CD14-positive monocyte (primary cell): ENCODE data around the gene MISP. TPM values are rescaled to one million over a fixed set of nuclear protein-coding genes. Genes with fewer than 3 reads are reported as not detected.

Experiments
- DNase-seq, 3 donors: peaks; one replicate each; pipeline ENCODE4 v3.0.0-alpha.2; 2011 to 2022
- H2AFZ ChIP-seq: 2 replicates; pipeline ENCODE4 v1.6.0; 2012; ENCODE audit warnings: mild to moderate bottlenecking, low read depth, low read length, inconsistent platforms; ENCODE audit not compliant: insufficient read depth, poor library complexity, severe bottlenecking
- H3K27ac ChIP-seq, 2 donors: 1 replicate in 1 of 2; 2 replicates in 1 of 2; pipeline ENCODE4 v1.5.1; 2012 to 2013; ENCODE audit warnings: low read length in 2 of 2, control low read depth in 1 of 2, inconsistent platforms in 1 of 2, low read depth in 1 of 2, mild to moderate bottlenecking in 1 of 2
- H3K27me3 ChIP-seq, 2 donors: one replicate each; pipeline versions ENCODE4 v1.6.0 to v1.6.1; 2011 to 2013; ENCODE audit warnings: low read length in 2 of 2; ENCODE audit not compliant: control insufficient read depth in 2 of 2, insufficient read depth in 2 of 2
- H3K36me3 ChIP-seq, 2 donors: replicated peaks in 1 of 2; 1 replicate in 1 of 2; 2 replicates in 1 of 2; pipeline versions ENCODE4 v1.5.1 to v1.6.1; 2012 to 2013; ENCODE audit warnings: low read length in 2 of 2, control low read depth in 1 of 2, inconsistent platforms in 1 of 2, mild to moderate bottlenecking in 1 of 2; ENCODE audit not compliant: insufficient read depth in 2 of 2, control insufficient read depth in 1 of 2
- H3K4me1 ChIP-seq, 2 donors: 1 replicate in 1 of 2; 2 replicates in 1 of 2; pipeline versions ENCODE4 v1.5.1 to v1.6.1; 2012 to 2013; ENCODE audit warnings: low read length in 2 of 2, control low read depth in 1 of 2, inconsistent platforms in 1 of 2, mild to moderate bottlenecking in 1 of 2, moderate library complexity in 1 of 2; ENCODE audit not compliant: insufficient read depth in 2 of 2, control insufficient read depth in 1 of 2
- H3K4me2 ChIP-seq: replicated peaks from 2 replicates; pipeline ENCODE3; 2012; ENCODE audit warnings: low read length, moderate library complexity, mild to moderate bottlenecking; ENCODE audit not compliant: poor library complexity, severe bottlenecking; ENCODE audit errors: extremely low read depth
- H3K4me3 ChIP-seq, 3 experiments: fragments of 200-600 bp in 1 of 3; sonication (generic) in 1 of 3; replicated peaks in 1 of 3; 1 replicate in 2 of 3; 2 replicates in 1 of 3; pipeline ENCODE4 v1.5.1; 2011 to 2013; ENCODE audit warnings: low read length in 3 of 3, mild to moderate bottlenecking in 3 of 3, control low read depth in 2 of 3, low read depth in 2 of 3, inconsistent platforms in 1 of 3, moderate library complexity in 1 of 3
- H3K79me2 ChIP-seq: 2 replicates; pipeline ENCODE4 v1.6.0; 2012; ENCODE audit warnings: mild to moderate bottlenecking, control low read depth, inconsistent platforms, low read length, moderate library complexity; ENCODE audit not compliant: insufficient read depth
- H3K9ac ChIP-seq: 2 replicates; pipeline ENCODE4 v1.6.0; 2017; ENCODE audit warnings: low read length, mild to moderate bottlenecking; ENCODE audit not compliant: insufficient read depth, poor library complexity, severe bottlenecking
- H3K9me3 ChIP-seq, 2 donors: replicated peaks in 1 of 2; 1 replicate in 1 of 2; 2 replicates in 1 of 2; pipeline versions ENCODE4 v1.5.1 to v1.6.1; 2012 to 2013; ENCODE audit warnings: low read length in 2 of 2, control low read depth in 1 of 2; ENCODE audit not compliant: control insufficient read depth in 1 of 2, insufficient read depth in 1 of 2
- H4K20me1 ChIP-seq: 2 replicates; pipeline ENCODE4 v1.6.0; 2012; ENCODE audit warnings: mild to moderate bottlenecking, low read length, control low read depth, moderate library complexity; ENCODE audit not compliant: insufficient read depth
- H3K27ac Mint-ChIP-seq, 7 donors: one replicate each; pipeline ENCODE4 v1.8.0; 2020; ENCODE audit warnings: mild to moderate bottlenecking in 7 of 7, mixed read lengths in 7 of 7, moderate library complexity in 6 of 7, inconsistent platforms in 2 of 7
- H3K27me3 Mint-ChIP-seq, 3 donors: one replicate each; pipeline ENCODE4 v1.8.0; 2021 to 2022; ENCODE audit warnings: low read depth in 3 of 3, mild to moderate bottlenecking in 3 of 3, mixed read lengths in 3 of 3, moderate library complexity in 3 of 3, inconsistent platforms in 1 of 3
- H3K36me3 Mint-ChIP-seq, 2 donors: one replicate each; pipeline ENCODE4 v1.8.0; 2020; ENCODE audit warnings: mixed read lengths in 2 of 2, inconsistent platforms in 1 of 2, mild to moderate bottlenecking in 1 of 2
- H3K4me1 Mint-ChIP-seq: one replicate; pipeline ENCODE4 v1.8.0; 2020; ENCODE audit warnings: mild to moderate bottlenecking, mixed read lengths
- H3K4me3 Mint-ChIP-seq, 2 donors: one replicate each; pipeline ENCODE4 v1.8.0; 2020; ENCODE audit warnings: mild to moderate bottlenecking in 2 of 2, mixed read lengths in 2 of 2, moderate library complexity in 1 of 2
- H3K9me3 Mint-ChIP-seq, 7 donors: one replicate each; pipeline ENCODE4 v1.8.0; 2020 to 2022; ENCODE audit warnings: mixed read lengths in 7 of 7, mild to moderate bottlenecking in 6 of 7, moderate library complexity in 6 of 7, inconsistent platforms in 2 of 7
- WGBS: methylation state at CpG from one replicate; pipeline ENCODE4 v1.1.5; 2013; ENCODE audit warnings: missing lambda C conversion rate; ENCODE audit not compliant: insufficient coverage; 5-methylcytosine and 5-hydroxymethylcytosine counted together
- intact Hi-C, 2 donors: fragments of 100-400 bp; cut with micrococcal nuclease; formaldehyde crosslinking; loops; one replicate each; pipeline versions ENCODE4 v1.15.0 to v1.15.1; 2023
- polyA plus RNA-seq, 3 donors: library from polyadenylated mRNA; depleted of rRNA in 1 of 3; unstranded in 2 of 3; stranded (reverse) in 1 of 3; fragments of 300-500 nt in 2 of 3; fragments of >200 nt in 1 of 3; fragmentation: Illumina TruSeq in 2 of 3; gene quantifications; 1 replicate in 2 of 3; 2 replicates in 1 of 3; pipeline ENCODE4 v1.2.3, GENCODE V29; 2012 to 2021
- TF ChIP-seq, protein P1 (sequence below): fragments of 200-600 bp; IDR thresholded peaks from one replicate; pipeline ENCODE4 v1.8.0; 2022; ENCODE audit warnings: antibody characterized with exemption, mild to moderate bottlenecking

Gene MISP
- polyA plus RNA-seq, 3 donors, result not detected

DNA sequence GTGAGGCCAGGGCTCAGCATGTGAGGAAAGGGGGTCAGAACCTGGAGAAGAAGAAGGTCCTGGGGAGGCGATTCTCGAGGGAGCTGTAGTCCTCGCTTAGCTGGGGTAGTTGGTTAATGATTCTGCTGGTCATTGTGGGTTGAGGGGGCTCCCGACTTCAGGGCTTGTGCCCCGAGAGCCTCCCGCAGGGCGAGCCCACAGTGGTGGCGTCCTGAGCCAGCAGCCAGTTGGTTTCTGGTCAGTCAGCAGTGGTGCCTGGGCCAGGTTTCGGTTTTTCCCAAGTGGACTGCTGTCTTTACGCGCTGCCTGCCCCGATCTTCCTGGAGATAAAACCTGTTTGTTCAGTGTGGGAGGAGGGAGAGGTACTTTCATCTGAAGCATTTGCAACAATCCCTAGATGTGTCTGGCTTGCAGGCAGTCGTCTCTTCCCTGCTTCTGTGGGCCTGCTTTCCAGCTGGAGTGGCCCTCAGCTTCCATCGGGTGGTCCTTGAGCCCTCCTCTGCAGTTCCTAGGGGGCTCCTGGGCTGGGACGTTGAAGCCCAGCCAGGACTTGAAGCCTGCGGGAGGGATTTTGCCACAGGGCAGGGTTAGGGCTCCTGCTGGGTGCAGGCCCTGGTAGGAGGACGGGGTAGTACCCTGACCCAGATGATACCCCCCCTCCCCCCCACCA is 49.6 kb downstream of the MISP start:
- intact Hi-C loops, result no loop called here
- H3K27ac Mint-ChIP-seq, result peak overlapping the region in 6 of 7 donors; percentile 10 to 78 (median 38)
- H3K27me3 ChIP-seq, result no peaks in the 10 kb centered on the region
- H3K9ac ChIP-seq, result no peak overlapping the region
- H3K36me3 Mint-ChIP-seq, result peaks cover 18 to 50% of the 10 kb centered on the region in 2 donors
- H2AFZ ChIP-seq, result no peak overlapping the region
- H3K9me3 ChIP-seq, result no peaks in the 10 kb centered on the region
- peak overlapping the region in 1 of 2 donors; percentile 21 for H3K4me3 Mint-ChIP-seq
- TF ChIP-seq, protein P1, sequence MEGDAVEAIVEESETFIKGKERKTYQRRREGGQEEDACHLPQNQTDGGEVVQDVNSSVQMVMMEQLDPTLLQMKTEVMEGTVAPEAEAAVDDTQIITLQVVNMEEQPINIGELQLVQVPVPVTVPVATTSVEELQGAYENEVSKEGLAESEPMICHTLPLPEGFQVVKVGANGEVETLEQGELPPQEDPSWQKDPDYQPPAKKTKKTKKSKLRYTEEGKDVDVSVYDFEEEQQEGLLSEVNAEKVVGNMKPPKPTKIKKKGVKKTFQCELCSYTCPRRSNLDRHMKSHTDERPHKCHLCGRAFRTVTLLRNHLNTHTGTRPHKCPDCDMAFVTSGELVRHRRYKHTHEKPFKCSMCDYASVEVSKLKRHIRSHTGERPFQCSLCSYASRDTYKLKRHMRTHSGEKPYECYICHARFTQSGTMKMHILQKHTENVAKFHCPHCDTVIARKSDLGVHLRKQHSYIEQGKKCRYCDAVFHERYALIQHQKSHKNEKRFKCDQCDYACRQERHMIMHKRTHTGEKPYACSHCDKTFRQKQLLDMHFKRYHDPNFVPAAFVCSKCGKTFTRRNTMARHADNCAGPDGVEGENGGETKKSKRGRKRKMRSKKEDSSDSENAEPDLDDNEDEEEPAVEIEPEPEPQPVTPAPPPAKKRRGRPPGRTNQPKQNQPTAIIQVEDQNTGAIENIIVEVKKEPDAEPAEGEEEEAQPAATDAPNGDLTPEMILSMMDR, result no peak
- H3K4me3 ChIP-seq, result peak overlapping the region in 1 of 3 experiments; percentile 97
- peaks cover 40 to 47% of the 10 kb centered on the region in 2 donors for H3K4me1 ChIP-seq
- 67% methylated on average over 10 of the region's 17 CpGs for WGBS
- H3K79me2 ChIP-seq, result peaks cover 82% of the 10 kb centered on the region
- no peaks in the 10 kb centered on the region for H3K9me3 Mint-ChIP-seq
- peak overlapping the region; percentile 16 for H3K4me2 ChIP-seq
- DNase-seq, result no peak
- peaks cover 0 to 1% (median 0%) of the 10 kb centered on the region in 3 donors for H3K27me3 Mint-ChIP-seq
- H3K36me3 ChIP-seq, result peaks cover 40 to 55% of the 10 kb centered on the region in 2 donors
- peaks cover 77% of the 10 kb centered on the region for H4K20me1 ChIP-seq
- H3K4me1 Mint-ChIP-seq, result peaks cover 28% of the 10 kb centered on the region
- H3K27ac ChIP-seq, result peak overlapping the region; percentile 22 to 59

DNA sequence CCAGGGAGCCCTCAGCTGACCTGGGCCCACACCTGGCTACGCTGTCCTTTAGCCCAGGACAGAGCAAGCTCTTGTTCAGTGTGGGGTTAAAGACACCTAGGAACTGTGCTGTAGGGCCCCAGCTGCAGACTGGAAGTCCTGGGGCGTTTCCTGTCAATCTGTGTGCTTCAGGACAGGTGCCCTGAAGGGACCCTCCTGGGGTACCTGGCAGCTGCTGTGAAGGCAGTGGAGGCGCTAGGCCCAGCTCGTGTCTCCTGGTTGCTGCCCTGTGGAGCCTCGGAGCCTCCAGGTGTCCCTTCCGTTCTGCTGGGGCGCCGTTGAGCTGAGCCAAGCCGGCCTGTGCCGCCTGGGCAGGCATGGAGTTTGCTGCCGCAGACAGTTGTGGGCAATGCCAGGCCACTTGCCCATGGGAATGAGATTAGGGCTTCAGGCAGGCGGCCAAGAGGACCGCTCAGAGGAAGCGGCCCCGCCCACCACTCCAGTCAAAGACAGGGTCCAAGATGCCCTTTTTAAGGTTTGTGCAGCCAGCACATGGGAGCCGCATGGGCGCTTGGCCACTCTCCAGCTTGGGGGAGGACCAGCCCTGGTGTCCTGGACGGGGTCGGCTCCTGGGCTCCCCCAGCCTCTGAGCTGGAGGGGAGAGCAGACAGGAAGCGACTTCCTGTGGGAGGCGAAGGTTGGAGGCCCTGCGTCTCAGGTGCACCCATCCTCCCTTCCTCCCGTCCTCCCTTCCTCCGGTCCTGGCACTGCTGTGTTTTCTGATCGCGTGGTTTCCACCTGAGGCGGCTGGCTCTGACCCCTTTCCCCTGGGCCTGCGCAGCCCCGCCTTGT is 50.3 kb downstream of the MISP start:
- Histone ChIP-seq H3K9me3 (no peaks in the 10 kb centered on the region), H3K4me3 (no peak overlapping the region), H3K27ac (peak overlapping the region in 1 of 2 donors; percentile 59), H3K27me3 (no peaks in the 10 kb centered on the region), H3K4me1 (peaks cover 37 to 44% of the 10 kb centered on the region in 2 donors), H2AFZ (no peak overlapping the region), H3K9ac (no peak overlapping the region), H4K20me1 (peaks cover 84% of the 10 kb centered on the region), H3K36me3 (peaks cover 43 to 62% of the 10 kb centered on the region in 2 donors), H3K4me2 (peak overlapping the region; percentile 18), H3K79me2 (peaks cover 87% of the 10 kb centered on the region)
- no peak for DNase-seq
- peak overlapping the region in 3 of 7 donors; percentile 16 to 65 (median 18) for H3K27ac Mint-ChIP-seq
- H3K27me3 Mint-ChIP-seq, result peaks cover 0 to 1% (median 0%) of the 10 kb centered on the region in 3 donors
- TF ChIP-seq, protein P1, result no peak
- peaks cover 18 to 53% of the 10 kb centered on the region in 2 donors for H3K36me3 Mint-ChIP-seq
- intact Hi-C loops, result no loop called here
- H3K9me3 Mint-ChIP-seq, result no peaks in the 10 kb centered on the region
- peaks cover 28% of the 10 kb centered on the region for H3K4me1 Mint-ChIP-seq
- H3K4me3 Mint-ChIP-seq, result no peak overlapping the region
- 53% methylated on average over 26 of the region's 29 CpGs for WGBS
